ENCODE data around the gene AP2S1.
A peak's percentile ranks its signal among the peaks of the same experiment; 100 is the strongest.
"Not testable (repeated sequence)": the region's sequence is repeated elsewhere in the genome, so short reads cannot be mapped to it uniquely, and the experiment has no call there.

The AP2S1 gene

DNA sequence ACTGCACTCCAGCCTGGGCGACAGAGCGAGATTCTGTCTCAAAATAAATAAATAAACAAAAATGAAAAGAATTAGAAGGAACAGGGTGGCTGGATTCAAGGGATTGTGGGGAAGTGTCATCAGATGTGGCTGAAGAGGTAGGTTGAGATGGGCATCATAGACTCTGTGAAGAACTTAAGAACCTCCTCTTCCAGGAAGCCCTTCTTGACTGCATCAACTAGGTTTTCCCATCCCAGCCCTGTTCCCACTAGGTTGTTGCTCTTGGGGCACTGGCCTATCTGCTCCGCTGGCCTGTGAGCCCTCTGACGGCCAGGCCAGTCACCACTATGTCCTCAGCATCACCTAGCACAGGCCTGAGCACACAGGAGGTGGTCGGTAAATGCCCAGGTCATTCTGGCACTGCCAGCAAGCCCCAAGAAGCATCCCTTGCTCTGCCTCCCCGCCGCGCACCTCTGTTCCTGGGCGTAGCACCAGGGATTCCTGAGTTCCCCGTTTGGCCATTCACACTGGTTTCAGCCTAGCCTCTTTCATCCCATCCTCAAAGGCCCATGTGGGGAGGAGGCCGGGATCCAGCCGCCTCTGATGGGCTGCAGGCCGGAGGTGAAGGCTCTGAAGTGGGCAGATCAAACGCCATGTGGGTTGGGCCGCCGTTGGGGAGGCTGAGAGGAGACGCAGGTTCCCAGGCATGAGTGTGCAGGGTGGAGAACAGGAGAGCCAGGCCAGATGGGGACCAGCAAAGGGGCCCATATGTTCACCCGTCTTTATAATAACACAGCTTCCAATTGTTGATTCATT, 34.6 kb downstream of the AP2S1 start:
- DNase-seq: no peak
- no peaks in the 10 kb centered on the region for H3K9me3 Mint-ChIP-seq
- no peaks in the 10 kb centered on the region for H3K36me3 Mint-ChIP-seq
- no peak overlapping the region for H3K4me3 Mint-ChIP-seq
- H3K4me1 Mint-ChIP-seq: peaks cover 12 to 15% of the 10 kb centered on the region in 2 donors
- no peaks in the 10 kb centered on the region for H3K27me3 Mint-ChIP-seq
- H3K27ac Mint-ChIP-seq: no peak overlapping the region
- no peak for ATAC-seq (replicated peaks)

DNA sequence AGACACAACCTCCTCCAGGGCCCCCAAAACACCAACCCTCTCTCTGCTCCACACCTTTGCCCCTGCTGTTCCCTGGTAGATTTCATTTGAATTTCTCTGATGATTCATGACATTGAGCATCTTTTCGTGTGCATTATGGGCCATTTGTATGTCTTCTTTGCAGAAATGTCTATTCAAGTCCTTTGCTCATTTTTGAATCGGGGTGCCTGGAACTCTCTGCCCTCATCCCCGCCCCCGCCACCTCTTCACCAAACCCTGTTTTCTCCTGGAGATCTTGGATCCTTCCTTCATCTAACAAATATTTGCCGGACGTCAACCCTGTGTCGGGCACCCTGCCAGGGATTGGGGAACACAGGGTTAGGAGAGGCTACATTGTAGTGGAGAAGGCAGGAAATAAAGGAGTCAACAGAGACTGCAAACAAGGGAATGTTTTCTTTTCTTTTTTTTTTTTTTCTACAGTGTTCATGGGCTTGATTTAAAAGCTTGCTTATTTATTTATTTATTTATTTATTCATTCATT, 36.7 kb downstream of the AP2S1 start:
- ATAC-seq (replicated peaks) (no peak), DNase-seq (no peak)
- Mint-ChIP-seq H3K27me3 (no peaks in the 10 kb centered on the region), H3K27ac (no peak overlapping the region), H3K4me1 (peaks cover 0 to 3% of the 10 kb centered on the region in 2 donors), H3K4me3 (no peak overlapping the region), H3K36me3 (no peaks in the 10 kb centered on the region), H3K9me3 (no peaks in the 10 kb centered on the region)

DNA sequence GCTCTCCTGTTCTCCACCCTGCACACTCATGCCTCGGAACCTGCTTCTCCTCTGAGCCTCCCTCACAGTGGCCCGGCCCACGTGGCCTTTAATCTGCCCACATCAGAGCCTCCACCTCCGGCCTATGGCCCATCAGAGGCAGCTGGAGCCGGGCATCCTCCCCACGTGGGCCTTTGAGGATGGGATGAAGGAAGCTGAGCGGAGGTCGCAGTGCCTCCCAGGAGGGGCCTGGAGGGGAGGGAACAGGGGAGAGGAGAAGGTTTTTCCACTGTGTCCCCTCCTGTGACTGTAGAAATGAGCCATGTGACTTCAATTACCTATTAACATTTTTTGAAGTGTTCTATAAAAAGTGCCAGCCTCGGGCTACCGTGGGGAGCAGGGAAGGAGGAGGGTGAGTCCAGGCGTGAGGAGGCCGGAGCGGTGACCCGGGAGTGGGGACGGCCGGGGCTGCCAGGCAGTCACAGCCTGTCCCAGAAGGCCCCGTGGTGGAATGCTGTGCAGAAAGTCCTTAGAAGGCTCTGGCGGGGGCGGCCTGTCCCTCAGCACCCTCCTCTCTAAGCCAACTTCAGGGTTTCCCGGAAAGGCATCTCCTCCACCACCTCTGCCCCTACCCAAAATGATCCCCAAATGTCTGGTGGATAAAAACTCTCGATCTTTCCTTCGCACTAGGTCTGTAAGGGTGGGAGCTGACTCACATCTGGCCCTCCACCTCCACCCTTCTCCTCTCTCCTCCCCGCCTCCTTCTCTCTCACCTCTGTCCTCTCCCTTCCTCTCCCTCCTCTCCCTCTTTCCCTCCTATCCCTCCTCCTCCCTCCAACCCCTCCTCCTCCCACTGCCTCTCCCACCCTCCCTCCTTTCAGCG, 37.4 kb downstream of the AP2S1 start:
- Mint-ChIP-seq H3K36me3 (no peaks in the 10 kb centered on the region), H3K9me3 (no peaks in the 10 kb centered on the region), H3K4me1 (peaks cover 0 to 3% of the 10 kb centered on the region in 2 donors), H3K4me3 (no peak overlapping the region), H3K27ac (no peak overlapping the region), H3K27me3 (no peaks in the 10 kb centered on the region)
- DNase-seq: no peak
- no peak for ATAC-seq (replicated peaks)

DNA sequence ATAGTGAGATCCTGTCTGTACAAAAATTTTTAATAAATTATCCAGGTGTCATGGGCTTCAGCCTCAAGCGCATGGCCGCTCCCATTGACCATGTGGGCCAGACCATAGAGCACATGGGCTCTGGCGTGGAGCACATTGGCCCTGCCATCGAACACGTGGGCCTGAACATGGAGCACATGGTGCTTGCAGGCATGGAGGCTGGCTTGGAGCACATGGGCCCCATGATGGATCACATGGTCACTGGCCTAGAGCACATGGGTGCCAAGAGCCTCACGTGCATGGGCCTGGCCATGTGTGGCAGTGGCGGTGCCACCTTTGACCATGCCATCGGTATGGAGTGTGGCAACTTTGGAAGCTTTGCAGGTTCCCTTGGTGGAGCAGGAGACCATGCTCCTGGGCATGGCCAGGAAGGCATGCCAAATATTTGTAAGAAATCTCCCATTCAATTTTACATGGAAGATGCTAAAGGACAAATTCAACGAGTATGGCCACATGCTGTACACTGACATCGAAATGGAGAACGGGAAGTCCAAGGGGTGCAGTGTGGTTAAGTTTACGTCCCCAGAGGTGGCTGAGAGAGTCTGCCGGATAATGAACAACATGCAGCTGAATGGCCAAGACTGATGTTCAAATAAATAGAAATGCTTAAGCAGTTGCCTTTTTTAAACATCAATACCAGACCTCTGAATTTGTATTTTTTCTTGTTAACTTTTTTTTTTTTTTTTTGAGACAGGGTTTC, 40.9 kb downstream of the AP2S1 start:
- H3K36me3 Mint-ChIP-seq: no peaks in the 10 kb centered on the region
- H3K27ac Mint-ChIP-seq: no peak overlapping the region
- no peaks in the 10 kb centered on the region for H3K27me3 Mint-ChIP-seq
- H3K9me3 Mint-ChIP-seq: no peaks in the 10 kb centered on the region
- no peak for DNase-seq
- no peak overlapping the region for H3K4me3 Mint-ChIP-seq
- ATAC-seq (replicated peaks): peak in 1 of 2 donors; percentile 41
- peaks cover 0 to 3% of the 10 kb centered on the region in 2 donors for H3K4me1 Mint-ChIP-seq

DNA sequence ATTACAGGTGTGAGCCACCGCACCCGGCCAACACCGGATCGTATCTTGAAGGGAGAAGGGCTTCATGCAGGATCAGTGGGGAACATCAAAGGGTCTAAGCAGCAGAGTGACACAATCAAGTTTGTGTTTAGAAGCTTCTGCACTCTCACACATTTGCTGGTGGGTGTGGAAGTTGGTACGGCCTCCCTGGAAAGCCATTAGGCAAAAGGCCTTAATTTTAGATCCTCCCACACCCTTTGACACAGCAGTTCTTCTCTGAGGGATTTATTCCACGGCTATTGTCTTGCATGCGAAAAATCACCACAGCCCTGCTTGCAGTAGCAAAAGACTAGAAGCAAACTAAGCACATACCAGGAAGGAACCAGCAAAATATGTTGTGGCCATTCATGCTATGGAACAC, 44.0 kb downstream of the AP2S1 start:
- Mint-ChIP-seq H3K4me1 (peaks cover 0 to 3% of the 10 kb centered on the region in 2 donors), H3K27me3 (no peaks in the 10 kb centered on the region), H3K4me3 (no peak overlapping the region), H3K27ac (no peak overlapping the region), H3K36me3 (no peaks in the 10 kb centered on the region), H3K9me3 (no peaks in the 10 kb centered on the region)
- ATAC-seq (replicated peaks) (no peak), DNase-seq (no peak)

DNA sequence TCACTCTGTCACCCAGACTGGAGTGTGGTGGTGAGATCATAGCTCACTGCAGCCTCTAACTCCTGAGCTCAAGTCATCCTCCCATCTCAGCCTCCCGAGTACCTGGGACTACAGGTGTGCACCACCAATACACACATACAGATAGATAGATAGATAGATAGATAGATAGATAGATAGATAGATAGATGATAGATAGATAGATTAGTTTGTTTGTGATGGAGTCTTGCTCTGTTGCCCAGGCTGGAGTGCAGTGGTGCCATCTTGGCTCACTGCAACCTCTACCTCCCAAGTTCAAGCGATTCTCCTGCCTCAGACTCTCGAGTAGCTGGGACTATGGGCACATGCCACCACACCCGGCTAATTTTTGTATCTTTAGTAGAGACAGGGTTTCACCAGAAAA, 46.2 kb downstream of the AP2S1 start:
- H3K27ac Mint-ChIP-seq; H3K4me1 Mint-ChIP-seq; H3K9me3 Mint-ChIP-seq; DNase-seq; H3K4me3 Mint-ChIP-seq; H3K36me3 Mint-ChIP-seq; ATAC-seq (replicated peaks); H3K27me3 Mint-ChIP-seq: not testable (repeated sequence)

DNA sequence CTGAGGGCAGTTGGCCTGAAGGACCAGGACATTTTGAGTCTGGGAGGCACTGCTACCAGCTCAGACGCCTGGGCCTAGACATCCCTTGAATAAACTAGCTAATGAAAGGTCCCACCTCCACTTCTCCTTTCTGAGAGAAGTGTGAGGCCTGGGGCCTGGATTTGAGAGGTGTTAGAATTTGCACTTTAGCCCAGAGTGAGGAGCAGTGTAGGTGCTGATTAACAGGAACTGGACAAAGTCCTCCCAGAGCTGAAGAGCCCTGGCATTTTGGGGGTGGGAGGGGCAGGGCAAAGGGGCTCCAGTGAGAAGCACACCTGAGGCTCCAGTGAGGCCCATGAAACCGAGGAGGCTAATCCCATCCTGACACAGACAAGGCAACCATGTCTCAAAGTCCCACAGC, 47.1 kb downstream of the AP2S1 start:
- ATAC-seq (replicated peaks) (peak in 1 of 2 donors; percentile 25), DNase-seq (no peak)
- H3K27ac Mint-ChIP-seq: no peak overlapping the region
- H3K27me3 Mint-ChIP-seq: no peaks in the 10 kb centered on the region
- H3K4me3 Mint-ChIP-seq: no peak overlapping the region
- no peaks in the 10 kb centered on the region for H3K36me3 Mint-ChIP-seq
- H3K4me1 Mint-ChIP-seq: no peaks in the 10 kb centered on the region
- no peaks in the 10 kb centered on the region for H3K9me3 Mint-ChIP-seq

DNA sequence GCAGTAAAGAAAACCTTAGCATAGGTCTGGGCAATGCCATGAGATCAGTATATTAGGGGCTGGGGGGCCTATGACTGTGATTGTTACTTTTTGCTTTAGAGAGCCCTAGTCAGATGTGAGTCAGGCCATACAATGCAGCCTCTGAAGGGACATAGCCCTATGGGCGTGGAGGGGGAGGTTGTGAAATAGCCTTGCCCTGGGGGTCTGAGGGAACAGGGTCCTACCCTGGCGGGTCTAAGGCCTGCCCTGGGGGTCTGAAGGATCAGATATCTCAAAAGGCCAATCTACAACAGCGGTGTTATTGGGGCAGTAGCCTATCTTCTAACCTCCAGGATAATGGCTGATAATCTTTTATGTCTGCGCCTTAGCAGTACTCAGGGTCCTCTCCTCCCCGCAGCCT, 48.5 kb downstream of the AP2S1 start:
- no peaks in the 10 kb centered on the region for H3K36me3 Mint-ChIP-seq
- ATAC-seq (replicated peaks) (no peak), DNase-seq (no peak)
- no peak overlapping the region for H3K27ac Mint-ChIP-seq
- H3K4me3 Mint-ChIP-seq: no peak overlapping the region
- H3K27me3 Mint-ChIP-seq: no peaks in the 10 kb centered on the region
- H3K4me1 Mint-ChIP-seq: no peaks in the 10 kb centered on the region
- H3K9me3 Mint-ChIP-seq: no peaks in the 10 kb centered on the region

DNA sequence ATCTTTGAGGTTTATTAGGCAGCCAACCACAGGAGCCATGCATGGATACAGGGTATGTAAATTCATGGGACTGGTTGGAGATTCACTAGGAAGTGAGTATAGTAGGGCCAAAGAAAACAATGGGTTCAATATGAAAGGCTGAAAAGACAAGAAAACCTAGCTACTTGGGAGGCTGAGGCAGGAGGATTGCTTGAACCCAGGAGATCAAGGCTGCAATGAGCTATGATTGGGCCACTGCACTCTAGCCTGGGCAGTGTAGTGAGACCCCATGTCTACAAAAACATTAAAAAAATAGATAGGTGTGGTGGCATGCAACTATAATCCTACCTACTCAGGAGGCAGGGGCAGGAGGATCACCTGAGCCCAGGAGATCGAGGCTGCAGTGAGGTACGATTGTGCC, 51.9 kb downstream of the AP2S1 start:
- no peak overlapping the region for H3K27ac Mint-ChIP-seq
- H3K36me3 Mint-ChIP-seq: no peaks in the 10 kb centered on the region
- no peaks in the 10 kb centered on the region for H3K9me3 Mint-ChIP-seq
- H3K27me3 Mint-ChIP-seq: no peaks in the 10 kb centered on the region
- H3K4me3 Mint-ChIP-seq: no peak overlapping the region
- no peaks in the 10 kb centered on the region for H3K4me1 Mint-ChIP-seq
- DNase-seq: no peak
- no peak for ATAC-seq (replicated peaks)

DNA sequence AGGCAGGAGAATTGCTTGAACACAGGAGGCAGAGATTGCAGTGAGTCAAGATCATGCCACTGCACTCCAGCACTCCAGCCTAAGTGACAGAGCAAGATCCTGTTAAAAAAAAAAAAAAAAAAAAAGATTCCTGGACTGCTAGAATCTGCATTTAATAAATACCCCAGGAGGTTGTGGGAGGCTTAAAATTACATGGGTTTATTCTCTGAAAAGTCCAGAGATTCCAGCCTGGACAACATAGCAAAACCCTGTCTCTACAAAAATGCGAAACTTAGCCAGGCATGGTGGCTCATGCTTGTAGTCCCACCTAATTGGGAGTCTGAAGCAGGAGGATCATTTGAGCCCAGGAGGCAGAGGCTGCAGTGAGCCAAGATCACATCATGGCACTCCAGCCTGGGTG, 52.8 kb downstream of the AP2S1 start:
- Mint-ChIP-seq H3K4me3 (no peak overlapping the region), H3K27me3 (no peaks in the 10 kb centered on the region), H3K27ac (no peak overlapping the region), H3K9me3 (no peaks in the 10 kb centered on the region), H3K36me3 (no peaks in the 10 kb centered on the region), H3K4me1 (no peaks in the 10 kb centered on the region)
- DNase-seq (no peak), ATAC-seq (replicated peaks) (no peak)

DNA sequence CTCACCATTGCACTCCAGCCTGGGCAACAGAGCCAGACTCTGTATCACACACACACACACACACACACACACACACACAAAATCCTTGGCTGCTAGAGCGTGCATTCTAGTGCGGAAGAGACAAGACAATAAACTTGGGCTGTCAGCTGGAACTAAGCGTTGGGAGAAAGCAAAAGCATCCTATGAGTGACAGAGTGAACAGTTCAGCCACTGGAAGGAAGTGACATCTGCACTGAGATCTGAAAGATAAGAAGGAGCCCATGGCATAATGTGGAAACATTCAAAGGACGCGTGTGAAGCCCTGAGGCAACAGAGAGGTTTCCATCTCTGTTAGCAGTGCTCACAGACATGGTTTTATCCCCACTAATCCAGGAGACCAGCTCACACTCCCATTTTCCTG, 58.7 kb downstream of the AP2S1 start:
- Mint-ChIP-seq H3K4me1 (peaks cover 7 to 28% of the 10 kb centered on the region in 2 donors), H3K27me3 (no peaks in the 10 kb centered on the region), H3K27ac (no peak overlapping the region), H3K36me3 (peaks cover 0 to 5% of the 10 kb centered on the region in 2 donors), H3K4me3 (no peak overlapping the region), H3K9me3 (no peaks in the 10 kb centered on the region)
- DNase-seq: no peak
- ATAC-seq (replicated peaks): no peak

DNA sequence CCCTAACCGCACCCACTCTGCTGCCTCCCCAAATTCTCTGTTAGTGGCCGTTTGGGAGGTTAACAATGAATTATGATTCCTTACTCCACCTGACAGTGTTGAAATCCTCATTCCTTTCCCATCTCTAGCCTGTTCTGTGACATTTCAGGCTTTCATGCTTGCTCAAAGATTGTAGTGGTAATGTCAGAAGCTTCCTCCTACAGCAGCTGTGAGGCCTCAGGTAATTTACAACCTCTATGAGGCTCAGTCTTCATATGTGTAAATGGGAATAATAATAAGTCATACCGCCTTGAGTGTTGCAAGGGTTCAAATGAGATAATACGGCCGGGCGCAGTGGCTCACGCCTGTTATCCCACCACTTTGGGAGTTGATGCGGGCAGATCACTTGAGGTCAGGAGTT, 61.3 kb downstream of the AP2S1 start:
- Mint-ChIP-seq H3K36me3 (peaks cover 16 to 27% of the 10 kb centered on the region in 2 donors), H3K27me3 (no peaks in the 10 kb centered on the region), H3K4me1 (peaks cover 28 to 52% of the 10 kb centered on the region in 2 donors), H3K4me3 (no peak overlapping the region), H3K27ac (no peak overlapping the region), H3K9me3 (no peaks in the 10 kb centered on the region)
- ATAC-seq (replicated peaks) (no peak), DNase-seq (no peak)

DNA sequence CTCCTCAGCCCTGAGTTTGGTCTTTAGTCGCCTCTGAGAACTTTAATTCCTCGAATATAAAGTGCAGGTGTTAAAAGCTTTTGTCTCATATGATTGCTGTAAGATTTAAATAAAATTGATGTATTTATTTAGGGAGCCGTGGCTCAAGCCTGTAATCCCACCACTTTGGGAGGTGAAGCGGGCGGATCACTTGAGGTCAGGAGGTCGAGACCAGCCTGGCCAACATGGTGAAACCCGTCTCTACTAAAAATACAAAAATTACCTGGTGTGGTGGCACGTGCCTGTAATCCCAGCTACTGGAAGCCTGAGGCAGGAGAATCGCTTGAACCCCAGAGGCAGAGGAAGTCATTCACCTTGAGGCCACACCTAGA, 61.7 kb downstream of the AP2S1 start:
- peaks cover 16 to 31% of the 10 kb centered on the region in 2 donors for H3K36me3 Mint-ChIP-seq

DNA sequence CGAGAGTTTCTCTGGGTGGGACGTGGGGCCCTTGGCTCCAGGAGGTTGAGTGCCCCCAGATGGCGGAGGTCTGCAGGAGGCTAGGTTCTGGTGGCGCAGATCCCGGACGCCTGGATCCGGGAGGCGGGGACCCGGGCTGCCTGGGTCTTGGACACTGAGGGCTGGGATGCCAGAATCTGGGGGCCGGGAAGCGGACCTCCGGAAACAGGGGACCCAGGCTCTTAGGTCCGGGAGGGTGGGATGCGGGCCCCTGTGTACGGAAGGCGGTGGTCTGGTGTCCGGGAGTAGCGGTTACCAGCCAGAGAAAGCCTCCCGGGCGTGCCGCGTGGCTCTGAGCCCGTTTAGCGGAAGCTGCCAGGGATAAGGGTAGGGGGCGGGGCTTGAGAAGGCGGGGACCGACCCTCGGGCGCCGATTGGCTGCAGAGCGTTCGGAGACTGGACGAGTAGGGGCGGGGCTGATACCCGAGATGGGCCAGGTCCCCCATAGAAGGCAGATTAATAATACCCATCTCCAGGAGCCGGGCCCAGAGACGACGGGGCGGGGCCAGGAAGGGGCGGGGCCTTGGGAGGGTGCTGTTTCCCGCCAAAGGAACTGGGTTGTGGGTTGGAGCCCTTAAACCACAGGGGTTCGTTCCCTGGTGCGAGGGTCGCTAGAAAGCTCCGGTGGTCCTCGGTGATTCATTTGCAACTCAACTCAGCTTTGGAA, 62.2 kb downstream of the AP2S1 start, which contains the start of gene SLC1A5:
Gene SLC1A5 (minus strand): TSS at position 333 of the 706 bp plus-strand sequence. CDS start 629 bp downstream, outside the sequence.
- H3K27me3 Mint-ChIP-seq: no peaks in the 10 kb centered on the region
- H3K4me1 Mint-ChIP-seq: peaks cover 35 to 62% of the 10 kb centered on the region in 2 donors
- DNase-seq: peak; percentile 97
- peak; percentile 78 to 84 for ATAC-seq (replicated peaks)
- H3K27ac Mint-ChIP-seq: peak within 1 kb of the TSS; percentile 97
- peak within 1 kb of the TSS; percentile 98 to 99 for H3K4me3 Mint-ChIP-seq
- H3K9me3 Mint-ChIP-seq: no peaks in the 10 kb centered on the region
- H3K36me3 Mint-ChIP-seq: peaks cover 20 to 36% of the 10 kb centered on the region in 2 donors

More for the DNA sequence above, 61.7 kb downstream of the AP2S1 start:
- ATAC-seq (replicated peaks): no peak
- Mint-ChIP-seq H3K4me3 (peak overlapping the region in 1 of 2 donors; percentile 99), H3K27ac (no peak overlapping the region), H3K27me3 (no peaks in the 10 kb centered on the region), H3K4me1 (peaks cover 32 to 56% of the 10 kb centered on the region in 2 donors), H3K9me3 (no peaks in the 10 kb centered on the region)
- DNase-seq: no peak
